Measurements from ENCODE around the gene PLPPR2. TPM values are rescaled to one million over a fixed set of nuclear protein-coding genes. Genes with fewer than 3 reads are reported as not detected.
A peak's percentile ranks its signal among the peaks of the same experiment; 100 is the strongest.

Gene PLPPR2
- total and polyA plus RNA-seq, 9 donors: 11.6 to 42.5 (median 31.3) TPM

DNA sequence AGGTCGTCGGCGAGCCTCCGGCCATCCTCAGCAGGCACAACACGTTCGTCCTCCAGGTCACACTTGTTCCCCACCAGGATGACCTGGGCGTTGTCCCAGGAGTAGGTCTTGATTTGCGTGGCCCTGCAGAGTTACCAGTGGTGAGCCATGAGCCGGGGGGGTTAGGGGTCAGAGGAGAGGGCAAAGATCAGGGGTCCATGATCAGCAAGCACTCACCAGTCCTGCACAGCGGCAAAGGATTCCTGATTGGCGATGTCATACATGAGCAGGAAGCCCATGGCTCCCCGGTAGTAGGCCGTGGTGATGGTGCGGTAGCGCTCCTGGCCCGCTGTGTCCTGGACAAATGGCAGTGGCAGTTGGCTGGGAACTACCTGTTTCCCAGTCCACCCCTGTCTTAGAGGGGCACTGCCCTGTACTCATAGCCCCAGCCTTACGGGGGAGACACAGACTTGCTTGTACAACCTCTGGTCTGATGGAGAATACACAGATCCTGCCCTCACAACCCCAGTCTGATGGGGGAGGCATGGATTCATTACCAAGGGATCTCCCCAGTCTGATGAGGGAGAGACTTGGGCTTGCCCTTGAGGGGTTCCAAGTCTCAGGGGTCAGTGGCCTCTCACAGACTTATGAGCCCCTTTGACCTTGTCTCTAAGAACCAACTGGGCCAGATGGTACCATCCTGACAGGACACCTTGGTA, 19.6 kb upstream of the PLPPR2 start:
- Histone ChIP-seq H3K4me1 (ENCODE audit: insufficient read depth) (peaks cover 4% of the 10 kb centered on the region), H3K36me3 (no peaks in the 10 kb centered on the region), H3K27me3 (no peaks in the 10 kb centered on the region), H3K4me3 (no peak overlapping the region), H3K27ac (no peak overlapping the region), H3K9me3 (no peaks in the 10 kb centered on the region)
- DNase-seq: peak in 1 of 5 donors; percentile 8
- TF ChIP-seq EP300 (IDR thresholded peaks at IDR 0.05) (no peak), POLR2A (IDR thresholded peaks at IDR 0.05) (no peak)
- TF ChIP-seq, protein P1, sequence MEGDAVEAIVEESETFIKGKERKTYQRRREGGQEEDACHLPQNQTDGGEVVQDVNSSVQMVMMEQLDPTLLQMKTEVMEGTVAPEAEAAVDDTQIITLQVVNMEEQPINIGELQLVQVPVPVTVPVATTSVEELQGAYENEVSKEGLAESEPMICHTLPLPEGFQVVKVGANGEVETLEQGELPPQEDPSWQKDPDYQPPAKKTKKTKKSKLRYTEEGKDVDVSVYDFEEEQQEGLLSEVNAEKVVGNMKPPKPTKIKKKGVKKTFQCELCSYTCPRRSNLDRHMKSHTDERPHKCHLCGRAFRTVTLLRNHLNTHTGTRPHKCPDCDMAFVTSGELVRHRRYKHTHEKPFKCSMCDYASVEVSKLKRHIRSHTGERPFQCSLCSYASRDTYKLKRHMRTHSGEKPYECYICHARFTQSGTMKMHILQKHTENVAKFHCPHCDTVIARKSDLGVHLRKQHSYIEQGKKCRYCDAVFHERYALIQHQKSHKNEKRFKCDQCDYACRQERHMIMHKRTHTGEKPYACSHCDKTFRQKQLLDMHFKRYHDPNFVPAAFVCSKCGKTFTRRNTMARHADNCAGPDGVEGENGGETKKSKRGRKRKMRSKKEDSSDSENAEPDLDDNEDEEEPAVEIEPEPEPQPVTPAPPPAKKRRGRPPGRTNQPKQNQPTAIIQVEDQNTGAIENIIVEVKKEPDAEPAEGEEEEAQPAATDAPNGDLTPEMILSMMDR (IDR thresholded peaks at IDR 0.05): no peak
- WGBS, 3 donors: 88 to 92% (median 90%) methylated on average over 17 of the region's 17 CpGs
- intact Hi-C loops (cut with DNase I): loop anchor here in 1 of 4 donors (5.0 kb wide), 1 partner anchor 43 kb away; no protein-coding TSS in a partner anchor

DNA sequence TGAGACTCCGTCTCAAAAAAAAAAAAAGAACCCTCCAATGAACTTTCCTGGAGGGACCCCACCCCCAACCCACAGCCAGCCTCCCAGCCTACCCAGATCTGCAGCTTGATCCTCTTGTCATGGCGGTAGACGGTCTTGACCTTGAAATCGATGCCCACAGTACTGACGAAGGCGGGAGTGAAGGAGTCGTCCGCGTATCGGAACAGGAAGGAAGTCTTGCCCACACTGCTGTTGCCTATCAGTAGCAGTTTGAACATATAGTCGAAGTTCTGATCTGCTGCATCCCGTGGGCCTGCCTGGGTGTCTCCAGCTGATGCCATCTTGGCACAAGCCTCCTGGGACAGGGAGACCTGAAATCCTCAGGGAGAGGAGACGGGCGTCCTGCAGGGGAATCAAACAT, 18.2 kb upstream of the PLPPR2 start:
- Histone ChIP-seq H3K4me3 (no peak overlapping the region), H3K27me3 (no peaks in the 10 kb centered on the region), H3K27ac (no peak overlapping the region), H3K9me3 (no peaks in the 10 kb centered on the region), H3K4me1 (ENCODE audit: insufficient read depth) (peaks cover 4% of the 10 kb centered on the region), H3K36me3 (no peaks in the 10 kb centered on the region)
- intact Hi-C loops (cut with DNase I): loop anchor here in 1 of 4 donors (5.0 kb wide), 1 partner anchor 45 kb away; no protein-coding TSS in a partner anchor
- 77 to 84% (median 84%) methylated on average over 14 of the region's 14 CpGs for WGBS, 3 donors
- DNase-seq: peak in 1 of 5 donors; percentile 23
- TF ChIP-seq EP300 (IDR thresholded peaks at IDR 0.05) (no peak), POLR2A (IDR thresholded peaks at IDR 0.05) (no peak)
- TF ChIP-seq, protein P1 (IDR thresholded peaks at IDR 0.05): no peak

DNA sequence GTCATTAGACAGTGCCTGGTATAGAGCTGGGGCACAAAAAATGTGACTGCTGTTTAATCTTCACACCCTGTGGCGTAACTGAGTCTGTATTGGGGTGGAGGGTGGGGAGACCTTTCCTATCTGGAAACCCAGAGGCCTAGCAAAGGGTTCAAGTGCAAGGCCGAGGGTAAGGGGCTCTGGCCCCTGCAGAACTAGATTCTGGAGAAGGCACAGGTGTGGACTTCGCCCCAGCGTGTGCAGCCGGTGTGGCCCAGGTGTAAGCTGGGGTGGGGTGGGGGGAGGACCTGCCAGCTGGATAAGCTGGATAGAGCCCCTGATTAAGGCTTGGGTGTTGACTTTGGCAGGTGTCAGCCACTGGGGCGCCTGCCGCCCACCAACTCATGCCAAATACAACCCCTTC, 17.1 kb upstream of the PLPPR2 start:
- WGBS, 3 donors: 94 to 98% (median 96%) methylated on average over 7 of the region's 7 CpGs
- Histone ChIP-seq H3K36me3 (no peaks in the 10 kb centered on the region), H3K27ac (no peak overlapping the region), H3K27me3 (no peaks in the 10 kb centered on the region), H3K4me1 (ENCODE audit: insufficient read depth) (peaks cover 4% of the 10 kb centered on the region), H3K4me3 (no peak overlapping the region), H3K9me3 (no peaks in the 10 kb centered on the region)
- TF ChIP-seq, protein P1 (IDR thresholded peaks at IDR 0.05): no peak
- TF ChIP-seq EP300 (IDR thresholded peaks at IDR 0.05) (no peak), POLR2A (IDR thresholded peaks at IDR 0.05) (no peak)
- intact Hi-C loops (cut with DNase I): loop anchor here in 1 of 4 donors (5.0 kb wide), 1 partner anchor 46 kb away; no protein-coding TSS in a partner anchor
- no peak for DNase-seq

DNA sequence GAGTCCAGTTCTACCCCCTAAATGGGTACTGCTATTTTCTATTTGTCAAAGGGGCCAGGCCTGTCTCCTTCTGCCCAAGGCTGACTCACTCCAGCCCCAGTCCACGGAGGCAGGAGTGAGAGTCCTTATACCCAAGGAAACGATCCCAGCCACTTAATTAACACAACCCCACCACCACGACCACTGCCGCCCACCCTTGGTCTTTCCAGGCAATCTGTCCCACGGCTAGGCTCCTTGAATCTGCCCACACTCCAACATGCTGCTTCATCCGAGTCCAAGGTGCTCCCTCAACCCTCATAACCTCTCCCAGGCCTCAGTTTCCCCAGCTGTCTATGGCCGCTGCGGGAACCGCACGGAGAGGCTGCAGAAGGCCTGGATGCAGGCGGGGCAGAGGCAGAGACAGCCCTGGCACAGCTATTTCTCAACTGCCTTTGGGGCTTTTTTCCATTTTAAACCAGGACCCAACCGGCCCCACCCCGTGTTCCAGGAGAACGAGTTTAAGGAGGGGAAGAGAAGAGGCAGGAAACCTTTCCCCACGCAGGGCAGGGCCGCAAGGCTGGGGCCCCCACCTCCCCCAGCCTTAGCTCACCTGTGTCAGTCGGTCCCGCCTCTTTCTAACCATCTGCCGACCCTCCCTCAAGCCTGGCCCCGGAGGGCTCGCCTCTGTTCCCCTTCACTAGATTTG, 16.5 kb upstream of the PLPPR2 start:
- Histone ChIP-seq H3K4me3 (peak overlapping the region; percentile 95), H3K4me1 (ENCODE audit: insufficient read depth) (peaks cover 8% of the 10 kb centered on the region), H3K36me3 (no peaks in the 10 kb centered on the region), H3K27ac (peak overlapping the region; percentile 78 to 80), H3K27me3 (no peaks in the 10 kb centered on the region), H3K9me3 (no peaks in the 10 kb centered on the region)
- TF ChIP-seq, protein P1 (IDR thresholded peaks at IDR 0.05): no peak
- TF ChIP-seq EP300 (IDR thresholded peaks at IDR 0.05): no peak
- 35 to 50% (median 43%) methylated on average over 21 of the region's 21 CpGs for WGBS, 3 donors
- peak in 1 of 5 donors; percentile 39 for DNase-seq
- intact Hi-C loops (cut with DNase I): loop anchor here in 1 of 4 donors (5.0 kb wide), 1 partner anchor 46 kb away; no protein-coding TSS in a partner anchor

Data from ovary (tissue), 9 donors.